Testis (tissue), 3 donors: Measurements from ENCODE around the gene RBM5. TPM values are rescaled to one million over a fixed set of nuclear protein-coding genes. Genes with fewer than 3 reads are reported as not detected.

Experiments used
- DNase-seq: peaks from one replicate; pipeline ENCODE4 v3.0.0-alpha.2; 2019
- H3K27ac ChIP-seq, 2 donors: fragments of 200-600 bp; sonication (generic); one replicate each; pipeline ENCODE4 v1.5.1; 2019
- H3K27me3 ChIP-seq: fragments of 200-600 bp; sonication (generic); one replicate; pipeline ENCODE4 v1.5.1; 2019
- H3K36me3 ChIP-seq: fragments of 200-600 bp; sonication (generic); one replicate; pipeline ENCODE4 v1.5.1; 2017; ENCODE audit warnings: low read depth; ENCODE audit errors: missing control alignments
- H3K4me1 ChIP-seq: fragments of 200-600 bp; sonication (generic); one replicate; pipeline ENCODE4 v1.5.1; 2019
- H3K4me3 ChIP-seq, 2 donors: fragments of 200-600 bp; sonication (generic); one replicate each; pipeline ENCODE4 v1.5.1; 2017 to 2019
- H3K9me3 ChIP-seq: fragments of 200-600 bp; sonication (generic); one replicate; pipeline ENCODE4 v1.5.1; 2017
- POLR2A ChIP-seq: fragments of 450-650 bp; IDR thresholded peaks from one replicate; pipeline ENCODE4 v1.6.1; 2017; ENCODE audit warnings: antibody characterized with exemption, mild to moderate bottlenecking, moderate library complexity
- WGBS, 2 donors: methylation state at CpG; one replicate each; pipeline ENCODE4 v1.1.5; 2018; 5-methylcytosine and 5-hydroxymethylcytosine counted together
- intact Hi-C: fragments of 100-400 bp; cut with DNase I; formaldehyde crosslinking; loops from one replicate; pipeline ENCODE4 v1.15.1; 2023; ENCODE audit warnings: low total_unique reads
- polyA plus RNA-seq: library from polyadenylated mRNA; stranded (reverse); fragments of 350-450 nt; fragmentation: Illumina TruSeq; extraction: RNeasy Lipid Tissue Mini Kit (QIAGEN cat#74804); gene quantifications from one replicate; pipeline ENCODE4 v1.2.3, GENCODE V29; 2014; ENCODE audit warnings: low read depth, low replicate concordance; ENCODE audit not compliant: insufficient read depth
- total RNA-seq, 2 donors: library from RNA; depleted of rRNA; stranded (reverse); fragments of >200 nt; gene quantifications; one replicate each; pipeline ENCODE4 v1.2.3, GENCODE V29; 2016
- TF ChIP-seq, protein P1 (sequence below), 3 experiments: fragments of 450-650 bp in 2 of 3; fragments of 200-600 bp in 1 of 3; sonication (generic) in 1 of 3; IDR thresholded peaks; one replicate each; pipeline ENCODE4 v1.5.1; 2016 to 2019; ENCODE audit warnings: antibody characterized with exemption in 3 of 3, mild to moderate bottlenecking in 2 of 3, moderate library complexity in 1 of 3

Gene RBM5
- total and polyA plus RNA-seq, 3 donors from 2014 or later, result 214 to 368 (median 341) TPM

- Histone ChIP-seq H3K9me3 (no peaks in the 10 kb centered on the region), H3K27me3 (no peaks in the 10 kb centered on the region), H3K36me3 (no peaks in the 10 kb centered on the region), H3K4me3 (no peak overlapping the region), H3K4me1 (peaks cover 36% of the 10 kb centered on the region), H3K27ac (no peak overlapping the region)
- no peak for TF ChIP-seq POLR2A
- TF ChIP-seq, protein P1, sequence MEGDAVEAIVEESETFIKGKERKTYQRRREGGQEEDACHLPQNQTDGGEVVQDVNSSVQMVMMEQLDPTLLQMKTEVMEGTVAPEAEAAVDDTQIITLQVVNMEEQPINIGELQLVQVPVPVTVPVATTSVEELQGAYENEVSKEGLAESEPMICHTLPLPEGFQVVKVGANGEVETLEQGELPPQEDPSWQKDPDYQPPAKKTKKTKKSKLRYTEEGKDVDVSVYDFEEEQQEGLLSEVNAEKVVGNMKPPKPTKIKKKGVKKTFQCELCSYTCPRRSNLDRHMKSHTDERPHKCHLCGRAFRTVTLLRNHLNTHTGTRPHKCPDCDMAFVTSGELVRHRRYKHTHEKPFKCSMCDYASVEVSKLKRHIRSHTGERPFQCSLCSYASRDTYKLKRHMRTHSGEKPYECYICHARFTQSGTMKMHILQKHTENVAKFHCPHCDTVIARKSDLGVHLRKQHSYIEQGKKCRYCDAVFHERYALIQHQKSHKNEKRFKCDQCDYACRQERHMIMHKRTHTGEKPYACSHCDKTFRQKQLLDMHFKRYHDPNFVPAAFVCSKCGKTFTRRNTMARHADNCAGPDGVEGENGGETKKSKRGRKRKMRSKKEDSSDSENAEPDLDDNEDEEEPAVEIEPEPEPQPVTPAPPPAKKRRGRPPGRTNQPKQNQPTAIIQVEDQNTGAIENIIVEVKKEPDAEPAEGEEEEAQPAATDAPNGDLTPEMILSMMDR (IDR thresholded peaks at IDR 0.05), result no peak
- 46 to 53% methylated on average over 2 of the region's 2 CpGs for WGBS, 2 donors
- no peak for DNase-seq
- intact Hi-C loops, result loop anchor here (5.0 kb wide), 1 partner anchor 65 kb away; no protein-coding TSS in a partner anchor
Observed at GRCh38 chr3:50122071-50122470, 33.4 kb downstream of the RBM5 start.

DNA sequence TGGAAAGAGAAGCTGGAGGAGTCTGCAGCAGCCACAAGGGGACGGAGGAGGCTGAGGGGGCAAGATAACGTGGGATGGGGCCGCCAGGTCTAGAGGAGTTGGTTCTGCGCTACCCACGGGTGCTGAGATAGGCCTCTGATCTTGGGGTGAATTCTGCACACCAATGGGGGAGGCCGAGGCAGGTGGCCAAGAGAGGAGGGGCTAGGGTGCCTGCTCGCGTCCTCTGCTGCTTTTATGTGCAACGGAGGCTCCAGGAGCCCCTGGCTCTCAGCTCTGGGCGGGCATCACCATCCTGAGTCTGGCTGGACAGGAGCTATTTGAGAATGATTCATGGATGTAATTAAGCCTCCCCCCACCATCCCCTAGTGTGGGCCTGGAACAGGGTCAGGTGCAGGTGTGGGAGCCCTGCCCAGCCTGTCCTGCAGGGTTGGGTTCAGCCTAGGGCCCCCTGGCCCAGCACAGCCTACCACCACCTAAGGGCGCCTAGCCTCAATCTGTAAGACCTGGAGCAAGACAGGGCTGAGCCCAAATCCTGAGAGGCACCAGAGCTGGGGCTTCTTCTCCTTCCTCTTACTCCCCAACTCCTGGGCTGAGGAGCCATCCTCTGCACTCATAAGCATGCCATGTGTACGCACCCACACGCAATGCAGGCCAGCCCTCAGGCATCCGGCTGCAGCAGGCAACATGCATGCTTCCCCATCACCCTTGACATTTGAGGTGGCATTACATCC, 34.1 kb downstream of the RBM5 start:
- no peak for DNase-seq

GRCh38 chr3:50123394-50124051, 34.8 kb downstream of the RBM5 start:
- Histone ChIP-seq H3K27me3 (no peaks in the 10 kb centered on the region), H3K9me3 (no peaks in the 10 kb centered on the region), H3K27ac (no peak overlapping the region), H3K4me3 (no peak overlapping the region), H3K36me3 (no peaks in the 10 kb centered on the region), H3K4me1 (peaks cover 37% of the 10 kb centered on the region)
- no peak for DNase-seq
- intact Hi-C loops, result loop anchor here (5.0 kb wide), 1 partner anchor 64 kb away; no protein-coding TSS in a partner anchor
- 90 to 93% methylated on average over 4 of the region's 4 CpGs for WGBS, 2 donors
- no peak for TF ChIP-seq POLR2A
- TF ChIP-seq, protein P1 (IDR thresholded peaks at IDR 0.05), result no peak

More for the DNA sequence above, 34.1 kb downstream of the RBM5 start:
- no peak for TF ChIP-seq POLR2A
- TF ChIP-seq, protein P1 (IDR thresholded peaks at IDR 0.05), result no peak
- intact Hi-C loops, result loop anchor here (5.0 kb wide), 1 partner anchor 64 kb away; no protein-coding TSS in a partner anchor
- H3K27me3 ChIP-seq, result no peaks in the 10 kb centered on the region
- no peaks in the 10 kb centered on the region for H3K36me3 ChIP-seq
- no peak overlapping the region for H3K4me3 ChIP-seq
- no peaks in the 10 kb centered on the region for H3K9me3 ChIP-seq
- H3K4me1 ChIP-seq, result peaks cover 37% of the 10 kb centered on the region
- 83 to 84% methylated on average over 11 to 14 of the region's 14 CpGs for WGBS, 2 donors
- H3K27ac ChIP-seq, result no peak overlapping the region

DNA sequence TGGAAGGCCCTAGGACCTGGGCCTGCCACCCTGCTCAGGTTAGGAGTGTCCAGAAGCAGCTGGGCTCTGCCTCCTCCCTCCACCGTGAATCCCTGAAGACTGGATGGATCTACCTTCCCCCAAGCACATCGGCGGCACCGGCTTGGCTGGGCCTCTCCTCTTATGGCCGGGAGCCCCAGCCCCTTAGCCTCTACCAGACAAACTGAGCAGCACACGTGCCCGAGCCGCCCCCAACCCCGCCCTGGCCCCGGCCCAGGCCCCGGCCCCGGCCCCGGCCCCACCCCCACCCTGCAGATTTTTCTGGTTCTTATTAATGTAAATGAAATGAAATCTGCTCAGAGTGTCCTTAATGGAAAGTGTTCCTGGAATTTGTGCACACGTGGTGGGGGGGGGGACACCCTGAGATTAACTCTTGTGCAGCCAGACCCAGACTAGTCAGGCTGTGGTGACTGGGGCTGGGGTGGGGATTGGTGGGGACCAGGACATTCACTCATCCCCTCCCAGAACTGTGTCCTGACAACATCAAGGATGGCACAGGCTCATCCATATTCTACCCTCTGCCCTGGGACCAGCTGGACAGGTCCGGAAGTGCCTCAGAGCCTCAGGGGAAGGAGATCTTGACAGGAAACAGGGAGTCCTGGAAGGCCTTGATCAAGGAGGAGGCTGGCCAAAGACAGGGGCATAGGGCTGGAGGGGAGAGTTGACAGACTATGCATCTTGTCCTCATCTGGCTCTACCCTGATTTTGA, 35.5 kb downstream of the RBM5 start:
- H3K9me3 ChIP-seq, result no peaks in the 10 kb centered on the region
- intact Hi-C loops, result loop anchor here (5.0 kb wide), 1 partner anchor 63 kb away; no protein-coding TSS in a partner anchor
- no peak overlapping the region for H3K4me3 ChIP-seq
- no peak for DNase-seq
- 32 to 36% methylated on average over 8 to 15 of the region's 15 CpGs for WGBS, 2 donors
- H3K4me1 ChIP-seq, result peaks cover 37% of the 10 kb centered on the region
- H3K36me3 ChIP-seq, result no peaks in the 10 kb centered on the region
- H3K27me3 ChIP-seq, result no peaks in the 10 kb centered on the region
- TF ChIP-seq POLR2A, result no peak
- TF ChIP-seq, protein P1 (IDR thresholded peaks at IDR 0.05), result no peak
- no peak overlapping the region for H3K27ac ChIP-seq
